ENCODE measurements around the gene PRKCZ. TPM values are rescaled to one million over a fixed set of nuclear protein-coding genes. Genes with fewer than 3 reads are reported as not detected.

Gene PRKCZ
- total RNA-seq, 4 donors from 2014 or later, result 0.29 to 8.8 (median 3.9) TPM

DNA sequence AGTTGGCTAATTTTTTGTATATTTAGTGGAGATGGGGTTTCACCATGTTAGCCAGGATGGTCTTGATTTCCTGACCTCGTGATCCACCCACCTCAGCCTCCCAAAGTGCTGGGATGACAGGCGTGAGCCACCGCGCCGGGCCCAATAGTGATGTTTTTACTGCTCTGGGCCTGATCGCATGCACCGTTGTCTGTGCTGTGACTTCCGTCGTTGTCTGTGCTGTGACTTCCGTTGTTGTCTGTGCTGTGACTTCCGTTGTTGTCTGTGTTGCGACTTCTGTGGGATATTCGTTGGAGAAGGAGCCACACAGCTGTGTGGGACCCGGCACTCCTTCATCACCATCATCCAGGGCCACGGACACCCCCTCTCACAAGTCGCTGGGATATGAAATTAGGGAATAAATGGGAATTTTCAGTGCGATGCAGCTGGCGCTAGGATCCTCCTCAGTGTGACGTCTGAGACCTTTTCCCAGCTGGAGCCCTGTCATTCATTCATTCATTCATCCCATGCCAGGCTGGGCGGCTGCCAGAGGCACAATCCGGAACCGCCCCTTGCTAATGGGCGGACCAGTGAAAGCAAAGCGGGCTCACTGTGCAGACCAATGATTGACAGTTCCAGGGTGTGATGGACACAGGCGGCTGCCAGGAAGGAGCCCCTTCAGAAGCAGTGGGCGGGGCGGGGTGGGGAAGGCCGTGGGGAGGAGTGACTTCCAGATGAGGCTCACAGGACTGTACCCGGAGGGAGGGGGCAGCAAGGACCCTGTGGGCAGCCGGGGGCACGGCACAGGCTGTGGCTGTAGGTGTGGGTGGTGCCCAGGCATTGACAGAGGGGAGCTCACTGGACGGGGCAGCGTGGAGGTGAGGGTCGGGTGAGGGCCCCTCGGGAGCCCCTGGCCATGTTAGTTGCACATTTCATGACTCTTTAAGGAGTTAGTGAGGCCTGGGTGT is 48.9 kb downstream of the PRKCZ start:
- DNase-seq, result no peak
- TF ChIP-seq CTCF (IDR thresholded peaks at IDR 0.05) (no peak), POLR2A (IDR thresholded peaks at IDR 0.05) (no peak)
- no peaks in the 10 kb centered on the region for H3K27me3 ChIP-seq
- H3K27ac ChIP-seq, result no peak overlapping the region
- H3K36me3 ChIP-seq, result no peaks in the 10 kb centered on the region
- no peaks in the 10 kb centered on the region for H3K4me1 ChIP-seq
- H3K4me3 ChIP-seq, result no peak overlapping the region
- intact Hi-C loops (cut with DNase I; ENCODE audit: low total_unique reads), result no loop called here
- no peaks in the 10 kb centered on the region for H3K9me3 ChIP-seq

GRCh38 chr1:2099886-2100779 is 49.9 kb downstream of the PRKCZ start:
- no peak overlapping the region for H3K4me3 ChIP-seq
- H3K4me1 ChIP-seq, result no peaks in the 10 kb centered on the region
- H3K9me3 ChIP-seq, result no peaks in the 10 kb centered on the region
- no peak overlapping the region for H3K27ac ChIP-seq
- no peak for TF ChIP-seq CTCF (IDR thresholded peaks at IDR 0.05)
- TF ChIP-seq POLR2A (IDR thresholded peaks at IDR 0.05), result no peak
- H3K27me3 ChIP-seq, result no peaks in the 10 kb centered on the region
- H3K36me3 ChIP-seq, result no peaks in the 10 kb centered on the region
- intact Hi-C loops (cut with DNase I; ENCODE audit: low total_unique reads), result no loop called here
- DNase-seq, result no peak

GRCh38 chr1:2100780-2101108 is 50.5 kb downstream of the PRKCZ start:
- Histone ChIP-seq H3K4me3 (no peak overlapping the region), H3K27me3 (no peaks in the 10 kb centered on the region), H3K27ac (no peak overlapping the region), H3K36me3 (no peaks in the 10 kb centered on the region), H3K4me1 (no peaks in the 10 kb centered on the region), H3K9me3 (no peaks in the 10 kb centered on the region)
- TF ChIP-seq CTCF (IDR thresholded peaks at IDR 0.05) (no peak), POLR2A (IDR thresholded peaks at IDR 0.05) (no peak)
- intact Hi-C loops (cut with DNase I; ENCODE audit: low total_unique reads), result no loop called here
- no peak for DNase-seq

GRCh38 chr1:2101531-2101930 is 51.3 kb downstream of the PRKCZ start:
- Histone ChIP-seq H3K36me3 (no peaks in the 10 kb centered on the region), H3K4me3 (no peak overlapping the region), H3K9me3 (no peaks in the 10 kb centered on the region), H3K4me1 (no peaks in the 10 kb centered on the region), H3K27me3 (no peaks in the 10 kb centered on the region), H3K27ac (no peak overlapping the region)
- no peak for DNase-seq
- intact Hi-C loops (cut with DNase I; ENCODE audit: low total_unique reads), result no loop called here
- no peak for TF ChIP-seq POLR2A (IDR thresholded peaks at IDR 0.05)
- TF ChIP-seq CTCF (IDR thresholded peaks at IDR 0.05), result no peak

- no peak for DNase-seq
- Histone ChIP-seq H3K9me3 (no peaks in the 10 kb centered on the region), H3K27me3 (no peaks in the 10 kb centered on the region), H3K36me3 (no peaks in the 10 kb centered on the region), H3K4me1 (no peaks in the 10 kb centered on the region), H3K4me3 (no peak overlapping the region), H3K27ac (no peak overlapping the region)
- no peak for TF ChIP-seq POLR2A (IDR thresholded peaks at IDR 0.05)
- TF ChIP-seq CTCF (IDR thresholded peaks at IDR 0.05), result no peak
- intact Hi-C loops (cut with DNase I; ENCODE audit: low total_unique reads), result no loop called here
These were observed 51.7 kb downstream of the PRKCZ start for GRCh38 chr1:2101946-2102345.

Measured in uterus (tissue), 4 donors.